ENCODE data around the gene EPHB1. TPM values are rescaled to one million over a fixed set of nuclear protein-coding genes. Genes with fewer than 3 reads are reported as not detected.
A peak's percentile ranks its signal among the peaks of the same experiment; 100 is the strongest.

The EPHB1 gene
- total RNA-seq, 1 experiment from 2014 or later, result not detected

GRCh38 chr3:135117977-135118376, 322.9 kb downstream of the EPHB1 start:
- DNase-seq (ENCODE audit: low read depth, low spot score), result no peak
- in situ Hi-C loops (cut with HindIII; ENCODE audit: low pct_unique_long_range_greater_than_20kb, low sequenced_read_pairs), result no loop called here

DNA sequence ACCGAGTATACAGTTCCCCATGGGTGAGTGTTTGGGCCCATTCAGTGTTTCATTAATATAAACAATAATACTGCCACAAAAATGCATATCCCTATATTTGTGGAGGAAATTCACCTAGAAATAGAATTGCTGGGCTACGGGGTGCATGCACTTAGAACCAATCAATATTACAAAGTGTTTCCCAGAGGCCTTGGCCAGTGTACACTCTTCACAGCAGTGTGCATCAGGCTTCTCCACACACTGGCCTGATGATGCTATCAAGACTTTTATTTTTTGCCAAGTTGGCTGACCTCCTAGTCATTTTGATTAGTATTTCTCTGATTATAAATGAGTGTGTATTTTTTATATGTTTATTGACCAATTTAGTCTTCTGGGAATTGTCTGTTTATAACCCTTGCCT, 323.7 kb downstream of the EPHB1 start:
- no peak for DNase-seq (ENCODE audit: low read depth, low spot score)
- in situ Hi-C loops (cut with HindIII; ENCODE audit: low pct_unique_long_range_greater_than_20kb, low sequenced_read_pairs), result no loop called here

DNA sequence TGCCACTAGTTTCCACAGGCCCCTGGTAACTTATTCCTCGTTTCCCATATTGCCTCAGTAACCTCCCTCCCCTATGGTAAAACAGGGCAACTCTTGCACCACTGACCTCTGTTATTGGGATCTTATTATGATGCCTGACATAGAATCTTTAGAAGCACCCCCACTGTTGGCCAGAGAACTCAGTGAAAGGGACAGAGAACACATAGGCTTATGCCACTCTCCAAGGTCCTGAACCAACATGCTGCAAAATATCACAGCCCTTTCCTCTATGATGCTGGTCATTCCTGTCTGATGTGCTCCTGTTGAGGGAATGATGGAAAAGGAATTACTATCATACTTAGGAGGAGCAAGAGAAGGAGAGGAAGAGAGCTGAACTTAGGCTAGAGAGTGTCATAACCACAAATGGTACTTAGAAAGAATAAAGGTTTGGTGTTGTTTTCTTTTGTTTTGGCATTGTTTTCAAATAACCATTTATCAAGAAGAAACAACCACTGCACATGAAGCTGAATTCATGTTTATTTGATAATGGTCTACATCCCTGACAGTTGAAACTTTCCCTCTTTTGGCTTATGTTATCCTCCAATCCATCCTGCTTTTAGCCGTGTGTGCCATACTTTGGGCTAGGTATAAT, 330.2 kb downstream of the EPHB1 start:
- in situ Hi-C loops (cut with HindIII; ENCODE audit: low pct_unique_long_range_greater_than_20kb, low sequenced_read_pairs), result no loop called here
- peak; percentile 17 for DNase-seq (ENCODE audit: low read depth, low spot score)

DNA sequence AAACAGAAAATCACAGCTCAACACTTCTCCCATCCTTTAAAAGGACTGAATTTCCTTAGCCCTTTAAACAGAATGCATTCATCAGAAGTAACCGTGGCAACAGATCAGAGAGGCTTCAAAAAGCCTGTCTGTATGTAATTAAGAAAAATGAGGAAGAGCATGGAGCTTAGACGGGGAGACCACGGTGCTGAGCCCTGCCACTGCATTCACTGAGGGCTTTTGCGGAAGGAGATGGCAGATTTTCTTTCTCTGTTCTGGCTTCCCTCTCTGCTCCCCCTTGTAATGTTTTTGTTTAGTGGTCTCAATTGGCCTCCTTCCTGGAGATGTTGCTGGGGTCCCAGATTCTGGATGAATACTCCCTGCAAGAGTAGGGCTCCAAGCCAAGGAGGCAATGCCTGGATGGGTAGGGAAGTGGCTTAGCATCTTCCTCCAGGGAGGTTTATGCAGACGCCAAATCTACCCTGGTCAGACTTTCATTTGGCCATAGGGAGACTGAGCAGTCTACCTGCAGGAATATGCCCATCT, 332.9 kb downstream of the EPHB1 start:
- in situ Hi-C loops (cut with HindIII; ENCODE audit: low pct_unique_long_range_greater_than_20kb, low sequenced_read_pairs), result no loop called here

GRCh38 chr3:135128818-135129217, 333.8 kb downstream of the EPHB1 start:
- in situ Hi-C loops (cut with HindIII; ENCODE audit: low pct_unique_long_range_greater_than_20kb, low sequenced_read_pairs), result no loop called here
- DNase-seq (ENCODE audit: low read depth, low spot score), result no peak

More for the DNA sequence above, 332.9 kb downstream of the EPHB1 start:
- DNase-seq (ENCODE audit: low read depth, low spot score), result no peak

- in situ Hi-C loops (cut with HindIII; ENCODE audit: low pct_unique_long_range_greater_than_20kb, low sequenced_read_pairs), result no loop called here
- no peak for DNase-seq (ENCODE audit: low read depth, low spot score)
Observed at GRCh38 chr3:135131290-135131689, 336.2 kb downstream of the EPHB1 start.

DNA sequence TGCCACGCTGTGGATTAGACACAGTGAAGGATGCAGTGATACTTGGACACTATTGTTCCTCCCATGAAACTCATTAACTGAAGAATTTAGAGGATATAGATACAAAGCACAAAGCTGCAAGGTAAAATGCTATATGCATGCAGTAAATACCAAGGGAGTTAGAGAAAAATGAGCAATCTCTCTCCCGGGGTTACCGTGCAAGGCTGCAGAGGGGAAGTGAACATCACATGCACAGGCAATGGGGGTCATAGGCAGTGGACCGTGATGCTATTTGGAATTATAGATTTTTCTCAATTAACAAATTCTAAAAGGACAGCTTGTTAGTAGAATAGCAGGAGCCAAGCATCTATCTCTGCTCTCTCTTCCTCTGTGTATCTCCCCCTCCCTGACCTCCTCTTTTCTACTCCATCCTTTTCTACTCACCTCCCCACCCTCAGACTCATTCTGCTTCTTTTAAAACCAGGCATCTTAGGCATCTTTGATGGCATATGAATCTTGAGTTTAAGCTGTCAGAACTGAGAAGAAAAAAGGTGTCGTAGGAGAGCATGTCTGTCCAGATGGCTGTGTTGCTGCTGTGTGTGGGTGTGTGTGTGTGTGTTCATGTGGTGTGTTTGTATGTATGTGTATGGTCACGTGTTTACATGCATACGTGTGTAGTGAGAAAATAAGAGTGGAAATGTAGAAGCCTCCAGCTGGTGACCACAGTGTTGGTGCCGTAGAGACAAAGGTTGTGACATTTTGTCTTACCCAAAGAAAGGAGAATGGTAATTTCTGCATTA, 339.0 kb downstream of the EPHB1 start:
- in situ Hi-C loops (cut with HindIII; ENCODE audit: low pct_unique_long_range_greater_than_20kb, low sequenced_read_pairs), result no loop called here

GRCh38 chr3:135134684-135135075, 339.6 kb downstream of the EPHB1 start:
- in situ Hi-C loops (cut with HindIII; ENCODE audit: low pct_unique_long_range_greater_than_20kb, low sequenced_read_pairs), result no loop called here
- DNase-seq (ENCODE audit: low read depth, low spot score), result no peak

More for the DNA sequence above, 339.0 kb downstream of the EPHB1 start:
- no peak for DNase-seq (ENCODE audit: low read depth, low spot score)

GRCh38 chr3:135135445-135135844, 340.4 kb downstream of the EPHB1 start:
- in situ Hi-C loops (cut with HindIII; ENCODE audit: low pct_unique_long_range_greater_than_20kb, low sequenced_read_pairs), result no loop called here
- DNase-seq (ENCODE audit: low read depth, low spot score), result no peak

DNA sequence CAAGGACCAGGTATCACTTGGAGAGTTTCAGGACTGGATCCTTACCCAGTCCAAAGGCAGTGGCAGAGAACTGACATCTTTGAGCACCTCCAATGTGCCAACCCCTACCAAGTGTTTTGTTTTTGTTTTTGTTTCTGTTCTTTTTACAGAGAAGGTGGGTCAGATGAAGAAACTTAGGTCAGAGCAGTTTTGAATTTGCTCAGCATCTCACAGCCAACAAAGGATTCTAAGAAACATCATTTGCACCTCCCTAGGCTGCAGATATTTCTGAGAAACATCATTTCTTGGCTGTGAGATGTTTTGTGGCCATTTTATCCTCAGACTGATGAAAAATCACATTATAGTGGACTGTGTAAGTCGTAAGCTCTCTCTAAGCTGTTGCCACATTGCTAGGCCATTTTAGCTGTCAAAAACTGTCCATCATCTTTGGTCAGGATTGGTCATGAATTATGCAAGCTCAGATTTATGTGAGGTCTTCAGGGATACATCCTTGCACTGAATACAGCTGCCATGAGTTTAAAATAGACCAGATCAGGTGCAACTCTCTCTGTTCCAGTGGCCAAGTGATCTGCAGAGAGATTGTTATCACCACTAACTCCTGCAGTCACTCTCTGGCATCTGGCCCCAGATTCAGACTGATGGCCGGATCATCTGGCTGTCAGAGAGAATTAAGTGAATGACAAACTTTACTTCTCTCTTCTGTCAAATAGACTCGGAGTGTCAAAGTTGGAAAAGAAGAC, 341.5 kb downstream of the EPHB1 start:
- in situ Hi-C loops (cut with HindIII; ENCODE audit: low pct_unique_long_range_greater_than_20kb, low sequenced_read_pairs), result no loop called here
- DNase-seq (ENCODE audit: low read depth, low spot score), result no peak

GRCh38 chr3:135137296-135137695, 342.2 kb downstream of the EPHB1 start:
- in situ Hi-C loops (cut with HindIII; ENCODE audit: low pct_unique_long_range_greater_than_20kb, low sequenced_read_pairs), result no loop called here

DNA sequence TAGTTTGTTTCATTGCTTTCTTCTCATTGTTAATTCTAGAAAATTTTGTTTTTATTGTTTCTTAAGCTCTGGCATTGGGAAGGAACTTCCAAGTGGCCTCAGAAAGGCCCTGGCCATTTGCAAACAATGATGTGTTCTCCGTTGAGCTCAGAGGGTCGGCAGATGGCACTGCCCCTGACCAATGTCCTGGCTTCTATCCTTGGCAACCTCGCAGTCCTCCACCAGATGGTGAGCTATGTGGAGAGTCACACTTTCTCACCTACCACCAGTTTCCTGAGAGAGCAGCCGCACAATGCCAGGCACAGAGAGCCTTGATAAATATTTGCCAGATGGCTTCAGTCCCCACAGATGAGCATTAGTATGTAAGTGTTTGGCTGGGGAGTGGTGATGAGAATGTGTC, 343.7 kb downstream of the EPHB1 start:
- in situ Hi-C loops (cut with HindIII; ENCODE audit: low pct_unique_long_range_greater_than_20kb, low sequenced_read_pairs), result no loop called here

More at GRCh38 chr3:135137296-135137695, 342.2 kb downstream of the EPHB1 start:
- no peak for DNase-seq (ENCODE audit: low read depth, low spot score)

GRCh38 chr3:135140591-135140990, 345.5 kb downstream of the EPHB1 start:
- in situ Hi-C loops (cut with HindIII; ENCODE audit: low pct_unique_long_range_greater_than_20kb, low sequenced_read_pairs), result no loop called here
- DNase-seq (ENCODE audit: low read depth, low spot score), result no peak

More for the DNA sequence above, 343.7 kb downstream of the EPHB1 start:
- peak; percentile 1 for DNase-seq (ENCODE audit: low read depth, low spot score)

- in situ Hi-C loops (cut with HindIII; ENCODE audit: low pct_unique_long_range_greater_than_20kb, low sequenced_read_pairs), result no loop called here
- peak; percentile 21 for DNase-seq (ENCODE audit: low read depth, low spot score)
Observed at GRCh38 chr3:135141160-135141559, 346.1 kb downstream of the EPHB1 start.

DNA sequence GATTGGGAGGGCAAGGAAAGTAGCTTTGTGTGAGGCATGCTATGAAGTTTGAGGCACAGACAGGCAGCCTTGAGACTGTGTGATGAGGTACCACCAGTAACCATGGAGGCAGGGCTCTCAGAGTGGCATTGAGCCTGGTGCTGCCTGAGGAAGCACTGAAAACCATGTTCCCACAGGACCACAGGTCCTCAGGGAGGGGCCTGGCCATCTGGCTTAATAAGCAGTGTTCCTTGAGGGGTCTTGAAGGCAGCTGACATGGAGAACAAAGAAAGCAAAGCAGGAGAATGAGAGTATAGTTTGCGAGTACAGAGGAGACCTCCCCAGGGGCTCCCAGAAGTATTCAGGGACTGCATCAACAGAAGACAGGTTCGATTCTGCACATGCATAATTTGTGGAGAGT, 346.6 kb downstream of the EPHB1 start:
- in situ Hi-C loops (cut with HindIII; ENCODE audit: low pct_unique_long_range_greater_than_20kb, low sequenced_read_pairs), result no loop called here
- DNase-seq (ENCODE audit: low read depth, low spot score), result no peak

GRCh38 chr3:135142530-135142929, 347.5 kb downstream of the EPHB1 start:
- in situ Hi-C loops (cut with HindIII; ENCODE audit: low pct_unique_long_range_greater_than_20kb, low sequenced_read_pairs), result no loop called here

GRCh38 chr3:135143474-135143873, 348.4 kb downstream of the EPHB1 start:
- DNase-seq (ENCODE audit: low read depth, low spot score), result no peak
- in situ Hi-C loops (cut with HindIII; ENCODE audit: low pct_unique_long_range_greater_than_20kb, low sequenced_read_pairs), result no loop called here

More at GRCh38 chr3:135142530-135142929, 347.5 kb downstream of the EPHB1 start:
- no peak for DNase-seq (ENCODE audit: low read depth, low spot score)

- in situ Hi-C loops (cut with HindIII; ENCODE audit: low pct_unique_long_range_greater_than_20kb, low sequenced_read_pairs), result no loop called here
- no peak for DNase-seq (ENCODE audit: low read depth, low spot score)
Observed at GRCh38 chr3:135145581-135145980, 350.5 kb downstream of the EPHB1 start.
